RWPE2 (cell line): ENCODE measurements around the gene PPP1R15B.

Experiments
- ATAC-seq: fragments of 200-7000 bp; cut with Tn5 transposase; 3 replicates; pipeline ENCODE4 v1.9.1; 2021; ENCODE audit warnings: low read depth
- DNase-seq: peaks from one replicate; pipeline ENCODE4 v3.0.0-alpha.2; 2020; ENCODE audit warnings: low spot score
- H3K27ac ChIP-seq: fragments of 450-650 bp; 2 replicates; pipeline ENCODE4 v1.5.1; 2017; ENCODE audit warnings: mild to moderate bottlenecking; ENCODE audit not compliant: poor library complexity, severe bottlenecking
- H3K27me3 ChIP-seq: fragments of 250-450 bp; sonication (Bioruptor Pico); 2 replicates; pipeline ENCODE4 v1.5.1; 2021; ENCODE audit warnings: mild to moderate bottlenecking, moderate library complexity; ENCODE audit not compliant: insufficient read depth, poor library complexity, severe bottlenecking
- H3K36me3 ChIP-seq: fragments of 250-450 bp; sonication (Bioruptor Pico); 2 replicates; pipeline ENCODE4 v1.5.1; 2020; ENCODE audit warnings: low read depth, mild to moderate bottlenecking, moderate library complexity
- H3K4me1 ChIP-seq: fragments of 250-450 bp; sonication (Bioruptor Pico); 2 replicates; pipeline ENCODE4 v1.5.1; 2021; ENCODE audit warnings: mild to moderate bottlenecking, moderate library complexity; ENCODE audit not compliant: insufficient read depth, poor library complexity, severe bottlenecking
- H3K4me3 ChIP-seq: fragments of 250-450 bp; sonication (Bioruptor Pico); 2 replicates; pipeline ENCODE4 v1.5.1; 2021; ENCODE audit warnings: mild to moderate bottlenecking, moderate library complexity; ENCODE audit not compliant: severe bottlenecking
- H3K9me3 ChIP-seq: fragments of 250-450 bp; sonication (Bioruptor Pico); 2 replicates; pipeline ENCODE4 v1.5.1; 2021; ENCODE audit warnings: mild to moderate bottlenecking, moderate library complexity; ENCODE audit not compliant: severe bottlenecking
- CTCF ChIP-seq: fragments of 450-650 bp; IDR thresholded peaks from one replicate; pipeline ENCODE4 v1.5.1; 2017; ENCODE audit warnings: mild to moderate bottlenecking, moderate library complexity; ENCODE audit not compliant: poor library complexity, severe bottlenecking

The PPP1R15B gene

DNA sequence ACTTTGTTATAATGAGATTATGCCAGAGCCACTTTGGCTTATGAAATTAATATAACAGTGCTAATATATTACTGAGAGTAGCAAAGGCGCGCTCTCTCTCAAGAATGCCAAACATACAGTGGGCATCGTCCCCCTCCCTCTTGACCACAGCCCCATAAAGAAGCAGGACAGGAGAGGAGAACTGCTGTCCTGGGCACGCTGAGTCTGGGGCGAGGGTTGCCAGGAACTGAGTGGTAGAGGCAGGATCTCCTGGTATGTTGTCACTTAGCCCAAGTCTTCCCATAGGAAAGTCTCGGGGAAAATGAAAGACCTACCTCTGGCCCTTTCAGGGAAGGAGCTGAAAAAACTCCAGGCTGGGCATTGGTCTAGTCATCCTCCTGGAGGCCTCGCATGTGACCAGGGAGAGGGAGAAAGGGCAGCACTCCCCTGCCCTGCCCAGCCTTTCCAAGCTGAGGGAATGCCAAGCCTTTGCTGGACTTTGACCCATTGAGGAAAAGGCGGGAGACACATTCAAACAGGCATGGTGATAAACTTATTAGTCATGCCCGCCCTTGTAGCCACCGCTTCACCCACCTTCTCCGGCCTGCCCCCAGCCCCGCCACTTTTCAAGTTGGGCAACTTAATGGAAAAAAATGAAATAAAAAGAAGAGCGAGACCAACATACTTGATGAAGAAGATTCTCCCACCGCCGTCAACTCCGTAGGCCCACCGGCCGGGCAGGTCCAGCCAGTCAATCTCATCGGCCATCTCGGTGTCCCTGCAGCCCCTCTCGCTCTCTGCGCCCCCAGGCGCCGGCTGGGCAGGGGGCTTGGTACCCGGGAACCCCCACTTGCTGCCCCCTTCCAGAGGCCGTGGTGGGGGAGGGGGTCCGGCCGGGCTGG is 34.5 kb downstream of the PPP1R15B start:
- no peak for TF ChIP-seq CTCF
- Histone ChIP-seq H3K4me3 (peak overlapping the region; percentile 22), H3K9me3 (no peaks in the 10 kb centered on the region), H3K36me3 (no peaks in the 10 kb centered on the region), H3K4me1 (no peaks in the 10 kb centered on the region), H3K27me3 (no peaks in the 10 kb centered on the region), H3K27ac (no peak overlapping the region)
- no peak for ATAC-seq
- no peak for DNase-seq

DNA sequence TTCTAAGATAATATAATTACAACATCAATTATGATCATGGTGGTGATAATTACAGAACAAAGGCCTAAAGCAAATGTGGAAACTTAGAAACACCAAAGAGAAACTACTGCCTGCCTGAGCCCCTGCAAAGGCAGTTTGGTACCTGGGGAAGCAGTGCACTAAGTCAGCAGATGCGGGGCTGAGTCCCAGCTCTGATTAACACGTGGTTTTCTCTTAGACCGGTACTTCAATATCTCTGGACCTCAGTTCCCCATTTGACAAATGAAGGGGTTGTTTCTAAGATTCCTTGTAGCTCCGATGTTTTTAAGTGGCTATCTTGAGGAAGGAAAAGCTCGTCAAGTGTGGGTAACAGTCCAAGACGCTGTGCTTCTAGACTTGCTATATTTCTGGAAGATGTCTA is 35.2 kb downstream of the PPP1R15B start:
- no peak for ATAC-seq
- no peak for TF ChIP-seq CTCF
- no peak overlapping the region for H3K27ac ChIP-seq
- H3K36me3 ChIP-seq = no peaks in the 10 kb centered on the region
- H3K27me3 ChIP-seq = no peaks in the 10 kb centered on the region
- H3K4me1 ChIP-seq = no peaks in the 10 kb centered on the region
- no peak overlapping the region for H3K4me3 ChIP-seq
- no peaks in the 10 kb centered on the region for H3K9me3 ChIP-seq
- no peak for DNase-seq

- no peaks in the 10 kb centered on the region for H3K27me3 ChIP-seq
- ATAC-seq (no peak), DNase-seq (no peak)
- no peaks in the 10 kb centered on the region for H3K4me1 ChIP-seq
- no peak overlapping the region for H3K27ac ChIP-seq
- H3K36me3 ChIP-seq = no peaks in the 10 kb centered on the region
- no peaks in the 10 kb centered on the region for H3K9me3 ChIP-seq
- H3K4me3 ChIP-seq = no peak overlapping the region
- TF ChIP-seq CTCF = no peak
Observed at GRCh38 chr1:204373911-204374310, 37.7 kb downstream of the PPP1R15B start.

DNA sequence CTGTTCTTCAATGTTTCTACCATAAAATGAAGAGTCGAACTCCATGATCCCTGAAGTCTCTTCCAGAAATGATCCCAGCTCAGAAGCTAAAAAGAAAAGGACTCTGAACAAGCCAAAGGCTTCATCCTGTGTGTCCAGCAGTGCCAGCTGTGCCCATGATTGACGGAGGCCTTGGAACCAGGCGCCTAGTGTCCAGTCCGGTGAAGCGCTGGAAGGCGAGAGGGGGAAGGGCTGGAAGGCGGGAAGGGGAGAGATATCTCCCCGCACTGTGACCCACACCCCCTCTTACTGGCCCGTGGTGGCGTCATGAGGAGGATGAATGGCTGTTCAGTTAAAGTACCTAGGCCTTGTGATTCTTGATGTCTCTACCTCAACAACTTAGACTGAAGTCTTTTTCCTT is 41.4 kb downstream of the PPP1R15B start:
- no peak overlapping the region for H3K27ac ChIP-seq
- DNase-seq (no peak), ATAC-seq (no peak)
- no peaks in the 10 kb centered on the region for H3K36me3 ChIP-seq
- H3K4me1 ChIP-seq = no peaks in the 10 kb centered on the region
- no peaks in the 10 kb centered on the region for H3K9me3 ChIP-seq
- H3K27me3 ChIP-seq = no peaks in the 10 kb centered on the region
- no peak for TF ChIP-seq CTCF
- H3K4me3 ChIP-seq = no peak overlapping the region
